HG03097 (cell line): ENCODE measurements around the gene RBM12.

Experiments used
- ATAC-seq: cut with Tn5 transposase; IDR thresholded peaks from one replicate; pipeline ENCODE4 v1.9.1; 2021; ENCODE audit not compliant: unreplicated experiment, low FRiP score

RBM12 gene

DNA sequence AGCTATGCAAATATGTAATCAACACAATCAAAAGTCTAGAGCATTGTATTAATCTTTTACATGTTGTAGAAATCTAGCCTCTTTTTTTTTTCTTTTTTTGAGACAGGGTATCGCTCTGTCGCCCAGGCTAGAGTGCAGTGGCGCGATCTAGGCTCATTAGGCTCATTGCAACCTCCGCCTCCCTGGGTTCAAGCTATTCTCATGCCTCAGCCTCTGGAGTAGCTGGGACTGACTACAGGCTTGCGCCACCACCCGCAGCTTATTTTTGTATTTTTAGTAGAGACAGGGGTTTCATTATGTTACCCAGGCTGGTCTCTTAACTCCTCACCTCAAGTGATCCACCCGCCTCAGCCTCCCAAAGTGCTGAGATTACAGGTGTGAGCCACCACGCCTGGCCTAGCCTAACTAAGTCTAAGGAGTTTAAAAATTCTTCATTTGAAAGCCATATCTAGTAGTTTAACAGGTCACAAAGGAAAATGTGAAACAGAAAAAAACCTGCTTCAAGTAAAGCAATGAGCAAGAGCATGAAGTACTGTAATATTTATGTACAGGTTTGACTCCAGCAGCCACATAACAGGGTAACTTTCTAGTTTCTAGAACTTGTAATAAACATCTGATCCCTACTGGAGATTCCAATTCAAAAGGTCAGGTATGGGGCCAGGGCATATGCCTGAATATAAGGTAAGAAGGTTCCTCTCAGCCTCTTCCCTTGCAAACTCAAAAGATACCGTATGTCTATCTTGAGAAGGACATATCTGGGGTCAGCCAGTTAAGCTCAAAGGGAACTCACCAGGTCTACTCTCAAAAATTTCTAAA lies 4.4 kb downstream of the RBM12 start:
- no peak for ATAC-seq

DNA sequence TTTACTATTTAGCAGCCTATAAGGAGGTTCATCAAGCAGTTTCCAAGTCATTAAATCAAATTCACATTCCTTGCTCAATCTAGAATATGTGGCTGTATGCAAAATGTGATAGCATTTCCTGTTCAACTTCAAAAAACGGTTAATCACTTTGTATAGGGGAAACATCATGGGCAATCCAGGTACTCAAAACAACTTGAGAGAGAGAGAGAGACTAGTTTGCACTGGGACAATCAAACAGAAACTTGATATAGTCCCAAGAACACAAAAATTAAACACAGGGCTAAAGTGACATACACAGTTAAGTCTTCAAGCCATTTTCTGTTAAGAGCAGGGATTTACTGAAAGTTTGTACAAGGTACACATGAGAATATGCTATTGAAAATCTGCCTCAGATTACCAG lies 7.4 kb downstream of the RBM12 start:
- no peak for ATAC-seq

DNA sequence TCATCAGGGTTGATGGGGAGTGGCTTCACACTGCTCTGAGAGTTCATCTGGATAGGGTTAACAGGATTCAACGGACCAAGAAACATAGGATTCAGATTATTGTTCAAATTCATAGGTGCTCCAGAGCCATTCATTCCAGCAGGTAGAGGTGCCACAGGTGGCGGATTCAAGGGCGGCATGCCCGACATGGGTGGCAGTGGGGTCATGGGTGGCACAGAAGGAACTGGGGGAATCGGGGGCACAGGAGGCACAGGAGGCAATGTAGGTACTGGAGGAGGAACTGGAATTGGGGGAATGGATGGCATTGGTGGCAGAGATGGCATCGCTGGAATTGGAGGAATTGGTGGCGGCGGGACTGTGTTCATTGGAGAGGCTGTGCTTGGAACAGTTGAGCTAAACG lies 10.3 kb downstream of the RBM12 start:
- ATAC-seq = no peak

DNA sequence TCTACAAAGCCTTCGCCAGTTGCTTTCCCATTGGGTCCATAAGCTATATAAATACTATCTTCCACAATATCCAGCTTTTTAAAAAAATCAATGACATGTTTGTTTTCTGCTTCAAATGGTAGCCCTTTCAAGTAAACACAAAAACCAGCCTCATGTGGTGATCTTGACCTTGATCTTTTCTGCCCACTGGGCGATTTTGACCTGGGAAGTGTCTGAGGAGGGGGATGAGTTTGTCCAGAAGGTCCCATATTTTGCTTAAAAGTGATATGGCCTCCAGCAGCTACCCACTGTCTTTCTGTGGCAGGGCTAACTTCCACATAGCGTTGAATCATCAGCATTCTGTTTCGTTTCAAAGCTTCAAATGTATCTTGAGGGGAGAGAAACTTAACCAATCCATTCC lies 10.8 kb downstream of the RBM12 start:
- ATAC-seq = no peak

DNA sequence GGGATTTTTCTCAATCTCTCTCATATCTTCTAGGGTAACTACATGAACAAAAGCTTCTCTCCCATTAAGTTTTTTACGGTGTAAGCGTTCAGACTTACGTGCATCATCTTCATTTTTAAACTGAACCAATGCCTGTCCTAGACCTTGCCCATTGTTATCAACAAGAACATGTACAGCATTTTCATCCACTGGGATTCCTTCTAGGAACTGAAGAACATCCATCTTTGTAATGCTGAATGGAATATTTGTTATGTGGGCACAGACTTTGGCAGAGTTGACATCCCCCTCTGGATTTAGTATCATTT lies 11.3 kb downstream of the RBM12 start:
- no peak for ATAC-seq

DNA sequence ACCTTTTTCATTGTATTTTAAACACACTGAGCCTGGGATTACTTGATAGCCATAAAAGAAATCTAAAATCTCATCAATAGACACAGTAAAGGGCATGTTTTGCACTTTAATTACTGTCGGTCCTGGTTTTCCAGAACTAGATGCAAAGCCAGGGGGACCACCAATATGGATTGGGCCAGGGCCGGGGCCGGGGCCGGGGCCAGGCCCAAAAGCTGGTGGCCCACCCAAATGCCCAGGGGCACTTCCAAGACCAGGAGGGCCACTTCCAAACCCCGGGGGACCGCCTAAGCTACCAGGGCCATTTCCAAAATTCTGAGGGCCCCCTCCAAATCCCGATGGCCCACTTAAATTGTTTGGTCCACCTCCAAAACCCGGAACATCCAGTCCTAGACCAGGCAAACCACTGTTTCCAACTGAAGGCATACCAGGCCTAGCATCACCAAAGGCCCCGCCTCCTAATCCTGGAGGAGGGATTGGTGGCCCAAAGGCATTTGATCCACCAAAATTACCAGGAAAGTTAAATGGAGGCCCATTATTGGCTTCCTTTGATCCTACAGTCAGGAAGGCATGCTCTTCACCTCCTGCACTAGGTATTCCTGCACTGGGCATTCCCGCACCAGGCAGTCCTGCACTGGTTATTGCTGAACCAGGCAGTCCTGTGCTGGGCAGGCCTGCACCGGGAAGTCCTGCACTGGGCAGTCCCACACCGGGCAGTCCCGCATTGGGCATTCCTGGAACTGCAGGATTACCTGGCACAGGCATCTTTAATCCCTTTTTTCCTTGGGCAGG lies 11.9 kb downstream of the RBM12 start:
- ATAC-seq = no peak

DNA sequence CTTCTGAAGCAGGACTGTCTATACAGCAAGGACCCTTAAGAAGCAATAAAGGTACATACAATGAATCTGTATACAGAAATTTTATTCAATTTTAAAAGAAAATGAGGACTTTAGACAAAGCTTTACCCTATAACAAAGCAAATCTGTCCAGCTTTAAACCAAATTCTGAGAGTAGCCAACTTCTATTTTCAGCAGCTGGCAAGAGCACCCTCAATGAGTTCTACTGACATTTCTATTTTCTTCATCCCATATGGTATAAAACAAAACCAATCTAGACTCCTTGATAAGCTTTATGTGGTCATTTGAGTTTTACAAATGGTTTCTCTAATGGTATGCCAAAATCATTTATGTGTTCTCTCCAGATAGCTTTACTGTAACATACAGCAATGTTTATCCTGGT lies 12.7 kb downstream of the RBM12 start:
- no peak for ATAC-seq

DNA sequence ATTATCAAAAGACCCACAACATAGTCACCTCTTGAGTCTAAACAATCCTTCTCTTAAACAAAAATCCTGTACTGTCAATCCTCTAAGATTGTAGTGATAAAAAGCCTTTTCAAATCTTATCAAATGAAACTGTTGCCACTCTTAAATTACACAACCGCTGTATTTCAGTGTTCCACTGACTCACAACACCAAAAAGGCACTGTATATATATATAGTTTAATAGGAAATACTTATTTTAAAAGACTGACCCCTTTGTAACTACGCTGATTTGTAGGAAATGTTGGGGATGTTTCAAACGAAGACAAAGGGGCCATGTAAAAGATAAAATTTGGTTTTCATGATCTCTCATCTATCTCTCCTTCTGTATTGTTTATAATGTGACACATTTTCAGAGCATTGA lies 14.1 kb downstream of the RBM12 start:
- ATAC-seq = no peak

DNA sequence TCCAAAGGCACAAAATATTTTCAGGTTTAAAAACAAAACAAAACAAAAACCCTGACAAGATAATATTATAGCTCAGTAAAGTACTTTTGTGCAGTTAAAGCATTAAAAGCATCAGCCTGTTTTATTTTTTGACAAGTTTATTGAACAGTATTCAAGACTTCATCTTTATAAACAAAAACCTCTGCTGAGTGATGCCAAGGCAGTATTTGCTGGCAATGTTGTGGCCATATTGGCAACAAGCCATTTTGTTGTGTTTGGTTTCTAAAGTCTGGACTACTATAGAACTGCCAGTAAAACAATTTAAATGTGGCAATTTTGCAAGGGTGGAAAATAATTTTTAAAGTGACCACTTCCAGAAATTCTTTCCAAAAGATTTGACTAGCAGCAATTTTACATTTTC lies 15.9 kb downstream of the RBM12 start:
- ATAC-seq = no peak

DNA sequence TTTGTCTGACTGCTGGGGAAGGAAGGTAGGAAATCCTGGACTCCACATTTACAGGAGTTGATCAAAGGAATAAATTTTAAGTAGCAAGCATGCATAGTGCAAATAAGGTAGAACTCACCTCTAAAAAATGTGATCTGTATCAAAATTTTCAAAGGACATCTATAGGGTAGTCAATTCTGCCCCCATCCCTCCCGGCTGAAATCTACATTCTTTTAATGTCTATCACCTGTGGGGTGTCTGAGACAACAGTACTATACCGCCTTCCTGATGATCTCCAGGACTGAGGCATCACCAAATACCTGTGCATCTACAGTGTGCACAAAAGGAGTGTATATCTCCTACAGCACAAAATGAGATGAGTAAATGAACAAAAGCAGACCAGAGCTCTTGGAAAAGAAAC lies 19.9 kb downstream of the RBM12 start:
- no peak for ATAC-seq

DNA sequence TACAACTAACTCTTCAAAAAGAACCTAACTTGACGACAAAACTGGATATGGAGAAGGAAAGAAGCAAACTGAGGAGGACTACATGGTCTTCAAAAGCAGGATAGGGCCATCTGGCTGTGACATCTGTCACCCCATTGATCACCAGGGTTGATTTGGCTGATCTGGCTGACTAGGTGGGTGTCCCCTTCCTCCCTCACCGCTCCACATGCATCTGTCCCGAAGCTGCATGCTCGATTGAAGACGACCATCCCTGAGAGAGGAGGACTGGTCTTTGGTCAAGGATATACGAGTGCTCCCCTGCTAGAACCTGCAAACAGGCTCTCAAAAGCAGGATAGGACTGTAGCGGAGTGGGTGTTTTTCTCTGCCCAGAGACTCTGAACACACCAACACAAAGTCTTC lies 21.7 kb downstream of the RBM12 start:
- ATAC-seq = no peak

DNA sequence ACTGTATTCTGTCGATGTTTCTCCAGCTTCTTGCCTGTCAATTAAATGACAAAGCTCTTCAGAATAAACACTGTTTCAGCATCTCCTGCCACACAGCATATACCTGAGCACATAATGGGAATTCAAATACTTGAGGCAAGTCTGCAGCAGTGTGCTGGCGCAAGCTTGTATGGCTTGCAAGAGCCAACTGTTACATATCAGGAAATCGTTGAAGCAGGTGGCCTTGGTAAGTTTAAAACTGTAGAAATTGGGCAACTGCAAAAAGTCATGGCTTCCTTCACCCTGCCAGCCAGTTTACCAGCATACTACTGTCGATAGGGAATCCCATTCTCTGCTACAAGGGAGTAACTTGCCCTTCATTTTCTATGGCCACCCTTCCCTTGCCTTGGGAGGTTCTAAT lies 23.0 kb downstream of the RBM12 start:
- ATAC-seq = no peak

DNA sequence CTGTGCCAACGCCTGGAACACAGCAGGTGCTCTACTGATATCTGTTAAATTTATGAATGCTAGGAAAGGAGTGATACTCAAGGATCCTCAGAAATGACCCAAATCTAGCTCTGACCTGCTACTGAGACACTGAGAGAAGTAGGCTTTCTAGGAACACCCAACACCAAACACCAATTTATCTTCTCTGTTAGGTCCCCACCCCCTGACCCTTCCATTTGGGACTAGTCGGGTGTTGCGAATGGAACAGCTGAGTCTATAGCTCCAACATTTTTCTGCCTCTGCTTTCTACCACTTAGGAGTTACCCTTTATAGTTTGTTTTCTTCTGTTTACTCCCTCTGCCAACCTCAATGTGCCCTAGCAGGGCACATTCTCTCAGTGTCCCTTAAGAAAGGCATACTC lies 24.0 kb downstream of the RBM12 start:
- no peak for ATAC-seq

DNA sequence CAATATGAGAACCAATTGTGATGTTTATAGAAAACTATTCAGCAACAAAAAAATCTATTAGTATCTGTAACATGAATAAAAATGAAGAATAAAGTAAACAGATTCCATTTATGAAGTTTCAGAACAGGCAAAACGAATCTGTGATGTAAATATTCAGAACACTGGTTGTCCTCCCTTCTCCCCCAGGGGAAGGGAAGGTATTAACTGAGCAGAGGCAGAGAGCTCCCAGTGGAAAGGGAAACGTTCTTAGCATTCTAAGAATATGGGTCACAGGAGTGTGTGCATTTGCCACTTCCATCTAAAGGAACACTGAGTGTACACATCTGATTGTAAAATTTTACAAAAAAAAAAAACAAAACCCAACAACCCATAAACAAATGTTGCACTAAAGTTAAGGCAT lies 25.9 kb downstream of the RBM12 start:
- no peak for ATAC-seq

DNA sequence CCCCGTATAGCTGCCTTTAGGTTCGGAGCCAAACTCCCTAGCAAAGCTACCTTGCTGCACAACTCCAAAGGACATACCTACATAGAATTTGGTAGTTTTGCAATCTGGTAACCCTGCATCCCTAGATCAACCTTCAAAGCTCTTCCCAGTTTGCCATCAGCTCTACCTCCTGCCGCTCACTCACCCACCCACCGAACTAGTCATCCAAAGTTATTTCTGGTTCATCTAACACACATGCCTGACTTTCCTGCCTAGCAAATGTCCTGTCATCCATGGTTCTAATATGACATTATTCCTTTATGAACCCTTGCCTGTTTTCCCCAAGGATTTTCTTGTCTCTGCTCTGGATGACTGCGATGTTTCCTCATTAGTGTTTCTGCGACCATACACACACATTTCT lies 27.4 kb downstream of the RBM12 start:
- no peak for ATAC-seq

DNA sequence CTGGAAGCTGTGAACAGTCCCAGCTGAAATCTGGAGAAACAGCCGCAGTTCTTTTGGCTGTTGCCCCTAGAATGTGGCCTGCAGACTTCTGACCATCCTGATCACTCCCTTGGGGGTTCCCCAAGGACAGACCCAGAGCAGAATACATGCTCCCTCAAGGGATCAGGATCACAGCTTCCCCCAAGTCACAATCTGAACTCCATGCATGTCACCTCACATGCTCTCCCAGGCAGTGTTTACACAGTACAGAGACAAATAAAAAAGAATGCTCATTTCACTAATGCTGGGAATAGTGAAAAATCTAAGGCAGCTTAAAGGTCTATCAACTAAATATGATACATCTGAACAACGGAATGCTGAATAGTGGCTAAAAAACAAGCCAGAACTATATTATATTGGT lies 28.6 kb downstream of the RBM12 start:
- no peak for ATAC-seq

DNA sequence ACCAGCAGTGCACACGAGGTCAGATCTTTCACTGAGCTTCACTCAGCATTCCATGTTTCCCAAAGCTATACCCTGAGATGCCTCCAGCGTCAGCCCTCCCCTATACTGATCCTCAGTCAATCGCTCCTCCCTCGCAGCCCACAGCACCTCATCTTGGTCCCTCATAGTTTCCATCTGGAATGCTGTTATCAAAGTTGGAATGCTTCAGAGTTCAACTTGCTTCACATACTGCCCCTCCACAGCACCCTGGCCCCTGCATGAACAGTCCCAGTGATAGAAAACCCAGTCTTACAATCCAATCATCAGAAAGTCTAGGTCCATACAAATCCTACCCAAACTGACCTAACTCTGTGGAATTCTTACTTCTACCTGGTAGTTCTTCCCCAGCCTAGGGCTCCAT lies 29.0 kb downstream of the RBM12 start:
- ATAC-seq = no peak

DNA sequence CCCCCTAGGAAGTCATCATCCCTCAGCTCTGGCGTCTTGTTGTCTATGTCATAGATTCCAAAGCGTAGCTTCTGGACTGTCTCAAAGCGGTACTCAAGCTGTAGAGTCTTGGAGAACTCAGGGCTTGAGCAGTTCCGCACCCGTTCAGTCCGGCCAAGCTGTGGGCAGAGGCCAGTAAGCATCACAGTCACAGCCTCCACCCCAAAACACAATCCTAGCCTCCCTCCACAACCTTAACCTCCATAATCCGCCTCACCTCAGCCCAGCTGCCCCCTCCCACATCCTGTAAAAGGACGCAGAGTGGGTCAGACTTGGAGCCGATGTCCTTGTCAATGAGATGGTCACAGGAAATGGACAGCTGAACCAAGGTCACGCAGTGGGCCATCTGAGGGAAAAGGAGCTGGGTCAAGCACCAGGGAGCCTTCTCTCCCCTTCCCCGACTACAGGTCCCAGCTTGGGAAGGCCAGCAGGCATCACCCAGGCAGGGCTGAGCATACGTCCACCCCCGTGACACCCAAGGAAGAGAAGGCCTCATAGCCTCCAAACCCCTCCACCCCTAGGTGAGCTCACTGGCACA lies 32.1 kb downstream of the RBM12 start:
- ATAC-seq = no peak

DNA sequence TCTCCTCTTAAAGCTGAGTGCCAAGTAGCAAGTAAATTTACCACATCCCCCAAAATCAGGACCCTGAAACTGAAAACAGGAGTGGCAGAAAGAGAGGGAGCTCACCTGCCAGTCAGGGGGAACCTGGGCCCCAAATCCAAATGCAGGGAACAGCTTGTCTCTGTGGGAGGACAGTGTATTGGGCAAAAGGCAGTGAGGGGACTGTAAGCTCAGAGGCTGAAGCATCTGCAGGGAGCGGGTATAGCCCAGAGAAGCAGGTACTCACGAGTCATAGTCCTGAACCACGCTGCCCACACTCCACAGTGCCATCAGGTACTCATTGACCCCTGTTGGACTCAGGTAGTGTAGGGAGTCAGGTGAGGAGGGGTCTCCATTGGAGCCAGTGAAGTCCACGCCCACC lies 34.1 kb downstream of the RBM12 start:
- ATAC-seq = no peak

DNA sequence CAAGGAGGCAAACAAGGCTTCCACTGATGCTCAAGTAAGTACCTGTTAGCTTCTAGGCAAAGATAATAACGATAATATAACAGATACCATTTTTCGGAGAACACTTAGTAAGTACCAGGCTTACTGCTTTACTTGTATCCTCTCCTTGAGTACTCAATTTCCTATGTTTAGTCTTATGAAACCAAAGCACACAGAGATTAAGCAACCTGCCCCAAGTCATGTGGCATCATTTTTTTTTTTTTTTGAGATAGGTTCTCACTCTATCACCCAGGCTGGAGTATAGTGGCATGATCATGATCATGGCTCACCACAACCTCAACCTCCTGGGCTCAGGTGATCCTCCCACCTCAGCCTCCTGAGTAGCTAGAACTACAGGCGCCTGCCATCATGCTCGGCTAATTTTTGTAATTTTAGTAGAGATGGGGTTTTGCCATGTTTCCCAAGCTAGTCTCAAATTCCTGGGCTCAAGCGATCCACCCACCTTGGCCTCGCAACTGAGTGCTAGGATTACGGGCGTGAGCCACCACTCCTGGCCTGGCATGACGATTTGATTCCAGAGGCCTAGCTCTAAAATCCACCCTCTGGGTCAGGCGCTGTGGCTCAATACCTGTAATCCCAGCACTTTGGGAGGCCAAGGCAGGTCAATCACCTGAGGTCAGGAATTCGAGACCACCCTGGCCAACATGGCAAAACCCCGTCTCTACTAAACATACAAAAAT lies 35.1 kb downstream of the RBM12 start:
- no peak for ATAC-seq

DNA sequence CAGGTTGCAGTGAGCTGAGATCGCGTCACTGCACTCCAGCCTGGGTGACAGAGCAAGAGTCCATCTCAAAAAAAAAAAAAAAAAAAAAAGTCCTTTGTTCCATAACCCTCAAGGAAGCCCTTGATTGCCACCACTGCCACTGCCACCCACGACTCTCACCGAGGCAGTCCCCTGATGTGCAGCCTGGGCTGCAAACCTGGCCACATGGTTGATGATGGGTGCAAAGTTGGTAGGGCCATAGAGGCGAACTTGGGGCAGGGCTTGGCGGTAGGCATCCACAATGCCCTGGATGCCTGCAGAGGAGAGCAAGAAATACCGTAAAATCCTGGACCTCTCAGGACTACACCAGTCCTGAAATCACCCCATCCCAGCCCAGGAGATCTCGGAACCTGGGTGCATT lies 37.6 kb downstream of the RBM12 start:
- no peak for ATAC-seq
